ENCODE measurements around the gene TRPM5. TPM values are rescaled to one million over a fixed set of nuclear protein-coding genes. Genes with fewer than 3 reads are reported as not detected.

TRPM5 gene
- total and polyA plus RNA-seq, 9 of the 15 experiments (the other 6 are each of a cell fraction or from before 2014, with no cell fraction given), result not detected

DNA sequence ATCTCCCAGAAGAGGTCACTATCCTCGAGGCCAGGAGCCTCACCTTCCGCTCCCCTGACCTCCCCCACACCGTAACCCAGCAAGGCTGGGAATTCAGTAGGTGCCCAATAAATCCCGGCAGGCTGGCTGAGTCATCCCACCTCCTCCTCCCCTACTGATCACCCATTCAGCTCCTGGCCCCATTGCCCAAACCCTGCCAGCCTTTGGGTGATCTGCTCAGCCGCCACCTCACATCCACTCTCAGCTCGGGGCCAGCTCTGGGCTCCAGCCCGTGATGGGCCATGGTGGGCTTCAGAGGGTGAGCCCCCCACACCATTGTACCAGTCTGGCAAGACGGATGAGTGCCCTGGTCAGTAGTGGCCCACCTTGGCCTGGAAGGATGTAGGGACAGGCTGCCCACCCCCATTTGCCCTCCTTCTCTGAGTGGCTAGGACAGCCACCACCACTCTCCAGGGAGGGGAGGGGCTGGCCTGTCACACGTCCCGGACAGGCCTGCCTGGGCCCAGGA lies 8.2 kb downstream of the TRPM5 start:
- in situ Hi-C loops (cut with MboI), result no loop called here
- whole genome bisulfite sequencing (ENCODE audit: insufficient coverage, low coverage, missing lambda C conversion rate), result 4% methylated on average over 7 of the region's 10 CpGs
- Histone ChIP-seq H3K79me2 (ENCODE audit: control insufficient read depth, insufficient read depth, low read length) (no peaks in the 10 kb centered on the region), H3K9ac (ENCODE audit: insufficient read depth in 1 of 2, low read depth in 2 of 2, low read length in 2 of 2) (no peak overlapping the region), H3K27ac (ENCODE audit: extremely low read depth, low read depth, low read length) (no peak overlapping the region), H3K4me1 (replicated peaks in 1 of 2; ENCODE audit: control insufficient read depth in 2 of 2, insufficient read depth in 2 of 2, low read length in 2 of 2) (peaks cover 0 to 3% of the 10 kb centered on the region in 2 experiments; a peak in 1 of 5 replicates), H3K9me3 (replicated peaks; ENCODE audit: control insufficient read depth, insufficient read depth, low read depth, low read length) (no peaks in the 10 kb centered on the region), H3K4me3 (no peak overlapping the region), H3K27me3 (ENCODE audit: control insufficient read depth in 2 of 2, insufficient read depth in 2 of 2, low read length in 2 of 2) (peaks cover 2 to 53% of the 10 kb centered on the region in 2 experiments; a peak in 4 of 5 replicates), H3K36me3 (ENCODE audit: control insufficient read depth, insufficient read depth, low read length) (no peaks in the 10 kb centered on the region), H3K4me2 (ENCODE audit: insufficient read depth, low read length) (no peak overlapping the region), H2AFZ (ENCODE audit: low read depth, low read length) (no peak overlapping the region), H4K20me1 (replicated peaks; ENCODE audit: control insufficient read depth, insufficient read depth, low read length) (peaks cover 4% of the 10 kb centered on the region; the same call in 1 of the 2 replicates), H3K9me1 (ENCODE audit: control insufficient read depth, insufficient read depth, low read length) (peaks cover 2% of the 10 kb centered on the region)
- ATAC-seq (no peak), FAIRE-seq (no peak), DNase-seq (ENCODE audit: extremely low read depth in 1 of 4, low spot score in 3 of 4) (no peak)
- intact Hi-C loops (cut with micrococcal nuclease), result no loop called here
- ChIA-PET CTCF (ENCODE audit: low intra/inter-chr PET ratio) (no interaction called here), POLR2A (no interaction called here)
- no TSS peak for BruUV-seq (replicated peaks)
- TF ChIP-seq PCBP2 (IDR thresholded peaks at IDR 0.05; ENCODE audit: low read depth, low read length, poor library complexity, severe bottlenecking) (no peak), NR2C2 (CRISPR knock-in tag; IDR thresholded peaks at IDR 0.05) (no peak), NR2C2 (tag; IDR thresholded peaks at IDR 0.05) (no peak), ZNF778 (CRISPR knock-in tag; IDR thresholded peaks at IDR 0.05) (no peak), ZNF23 (CRISPR knock-in tag; IDR thresholded peaks at IDR 0.05) (no peak), KLF1 (tag; IDR thresholded peaks at IDR 0.05) (no peak), JUND (IDR thresholded peaks at IDR 0.05; ENCODE audit: borderline replicate concordance, low read depth, low read length) (no peak), JUND (tag; IDR thresholded peaks at IDR 0.05; ENCODE audit: borderline replicate concordance, low read depth, low read length) (no peak), MBD2 (IDR thresholded peaks at IDR 0.05; ENCODE audit: borderline replicate concordance, low read depth) (no peak), ZNF12 (CRISPR knock-in tag; IDR thresholded peaks at IDR 0.05) (no peak), ZNF239 (CRISPR knock-in tag; IDR thresholded peaks at IDR 0.05) (no peak), L3MBTL2 (IDR thresholded peaks at IDR 0.05) (no peak), ETV6 (IDR thresholded peaks at IDR 0.05; ENCODE audit: borderline replicate concordance in 1 of 2, low read depth in 2 of 2, low read length in 1 of 2) (no peak), ETV6 (CRISPR knock-in tag; IDR thresholded peaks at IDR 0.05; ENCODE audit: borderline replicate concordance) (no peak)
- TF ChIP-seq, protein P1, sequence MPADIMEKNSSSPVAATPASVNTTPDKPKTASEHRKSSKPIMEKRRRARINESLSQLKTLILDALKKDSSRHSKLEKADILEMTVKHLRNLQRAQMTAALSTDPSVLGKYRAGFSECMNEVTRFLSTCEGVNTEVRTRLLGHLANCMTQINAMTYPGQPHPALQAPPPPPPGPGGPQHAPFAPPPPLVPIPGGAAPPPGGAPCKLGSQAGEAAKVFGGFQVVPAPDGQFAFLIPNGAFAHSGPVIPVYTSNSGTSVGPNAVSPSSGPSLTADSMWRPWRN (IDR thresholded peaks at IDR 0.05; ENCODE audit: low read depth), result no peak
- TF ChIP-seq, protein P2, sequence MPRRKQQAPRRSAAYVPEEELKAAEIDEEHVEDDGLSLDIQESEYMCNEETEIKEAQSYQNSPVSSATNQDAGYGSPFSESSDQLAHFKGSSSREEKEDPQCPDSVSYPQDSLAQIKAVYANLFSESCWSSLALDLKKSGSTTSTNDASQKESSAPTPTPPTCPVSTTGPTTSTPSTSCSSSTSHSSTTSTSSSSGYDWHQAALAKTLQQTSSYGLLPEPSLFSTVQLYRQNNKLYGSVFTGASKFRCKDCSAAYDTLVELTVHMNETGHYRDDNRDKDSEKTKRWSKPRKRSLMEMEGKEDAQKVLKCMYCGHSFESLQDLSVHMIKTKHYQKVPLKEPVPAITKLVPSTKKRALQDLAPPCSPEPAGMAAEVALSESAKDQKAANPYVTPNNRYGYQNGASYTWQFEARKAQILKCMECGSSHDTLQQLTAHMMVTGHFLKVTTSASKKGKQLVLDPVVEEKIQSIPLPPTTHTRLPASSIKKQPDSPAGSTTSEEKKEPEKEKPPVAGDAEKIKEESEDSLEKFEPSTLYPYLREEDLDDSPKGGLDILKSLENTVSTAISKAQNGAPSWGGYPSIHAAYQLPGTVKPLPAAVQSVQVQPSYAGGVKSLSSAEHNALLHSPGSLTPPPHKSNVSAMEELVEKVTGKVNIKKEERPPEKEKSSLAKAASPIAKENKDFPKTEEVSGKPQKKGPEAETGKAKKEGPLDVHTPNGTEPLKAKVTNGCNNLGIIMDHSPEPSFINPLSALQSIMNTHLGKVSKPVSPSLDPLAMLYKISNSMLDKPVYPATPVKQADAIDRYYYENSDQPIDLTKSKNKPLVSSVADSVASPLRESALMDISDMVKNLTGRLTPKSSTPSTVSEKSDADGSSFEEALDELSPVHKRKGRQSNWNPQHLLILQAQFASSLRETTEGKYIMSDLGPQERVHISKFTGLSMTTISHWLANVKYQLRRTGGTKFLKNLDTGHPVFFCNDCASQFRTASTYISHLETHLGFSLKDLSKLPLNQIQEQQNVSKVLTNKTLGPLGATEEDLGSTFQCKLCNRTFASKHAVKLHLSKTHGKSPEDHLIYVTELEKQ (CRISPR knock-in tag; IDR thresholded peaks at IDR 0.05), result no peak
- TF ChIP-seq, protein P3, sequence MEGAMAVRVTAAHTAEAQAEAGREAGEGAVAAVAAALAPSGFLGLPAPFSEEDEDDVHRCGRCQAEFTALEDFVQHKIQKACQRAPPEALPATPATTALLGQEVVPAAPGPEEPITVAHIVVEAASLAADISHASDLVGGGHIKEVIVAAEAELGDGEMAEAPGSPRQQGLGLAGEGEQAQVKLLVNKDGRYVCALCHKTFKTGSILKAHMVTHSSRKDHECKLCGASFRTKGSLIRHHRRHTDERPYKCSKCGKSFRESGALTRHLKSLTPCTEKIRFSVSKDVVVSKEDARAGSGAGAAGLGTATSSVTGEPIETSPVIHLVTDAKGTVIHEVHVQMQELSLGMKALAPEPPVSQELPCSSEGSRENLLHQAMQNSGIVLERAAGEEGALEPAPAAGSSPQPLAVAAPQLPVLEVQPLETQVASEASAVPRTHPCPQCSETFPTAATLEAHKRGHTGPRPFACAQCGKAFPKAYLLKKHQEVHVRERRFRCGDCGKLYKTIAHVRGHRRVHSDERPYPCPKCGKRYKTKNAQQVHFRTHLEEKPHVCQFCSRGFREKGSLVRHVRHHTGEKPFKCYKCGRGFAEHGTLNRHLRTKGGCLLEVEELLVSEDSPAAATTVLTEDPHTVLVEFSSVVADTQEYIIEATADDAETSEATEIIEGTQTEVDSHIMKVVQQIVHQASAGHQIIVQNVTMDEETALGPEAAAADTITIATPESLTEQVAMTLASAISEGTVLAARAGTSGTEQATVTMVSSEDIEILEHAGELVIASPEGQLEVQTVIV (CRISPR knock-in tag; IDR thresholded peaks at IDR 0.05; ENCODE audit: borderline replicate concordance), result no peak

All from K562 (cell line).